ENCODE measurements around the gene DBP. TPM values are rescaled to one million over a fixed set of nuclear protein-coding genes. Genes with fewer than 3 reads are reported as not detected.

Gene DBP
- polyA plus RNA-seq, 2 of the 4 experiments (the other 2 are of a cell fraction), result 2.5 to 3.8 TPM

DNA sequence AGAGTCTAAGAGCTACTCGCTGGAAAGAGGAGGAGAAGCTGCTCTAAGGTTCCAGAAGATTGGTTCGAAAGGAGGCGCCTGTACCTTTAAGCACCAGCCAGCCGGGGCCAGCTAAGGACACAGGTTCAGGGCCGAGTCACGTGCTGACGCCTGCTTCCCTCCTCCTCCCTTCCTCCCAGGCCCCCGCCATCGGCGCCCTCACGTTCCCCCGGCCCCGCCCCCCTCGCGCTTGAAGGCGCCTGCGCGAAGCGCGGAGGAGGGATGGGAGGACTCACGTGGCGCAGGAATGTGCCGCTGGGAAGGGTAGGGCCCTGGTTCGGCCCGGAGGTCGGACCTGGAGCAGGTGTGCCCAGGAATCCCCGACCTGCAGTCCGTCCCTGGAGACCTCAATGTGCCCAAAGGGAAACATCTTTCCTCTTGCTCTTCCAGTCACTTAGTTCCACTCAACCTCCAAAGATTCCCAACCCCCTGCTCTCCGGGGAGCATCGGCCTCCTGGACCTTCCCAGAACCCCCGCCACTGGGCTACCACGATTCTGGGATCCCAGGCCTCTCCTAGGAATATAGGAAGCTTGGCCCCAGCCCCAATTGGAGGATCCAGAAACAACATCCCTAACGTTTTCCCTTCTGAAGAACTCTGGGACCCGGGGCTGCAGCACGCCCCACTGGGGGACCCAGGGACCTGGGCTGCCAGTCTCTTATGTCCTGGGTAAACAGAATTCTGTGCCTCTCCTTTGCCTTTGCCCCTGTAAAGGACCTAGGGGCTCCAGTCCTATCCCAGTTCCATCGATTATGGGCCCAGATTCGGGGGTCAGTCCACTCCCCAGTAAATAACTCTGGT is 2.5 kb downstream of the DBP start:
- CTCF ChIA-PET, result interaction anchor here (1.3 to 2.0 kb wide), 4 partner anchors 11 to 514 kb away, joined by 3 to 5 read pairs (median 4); partner anchors contain the start of gene FAM83E
- ATAC-seq (peak; percentile 21 to 52), DNase-seq (ENCODE audit: low read depth in 1 of 2, low spot score in 1 of 2) (peak; percentile 91 to 99), FAIRE-seq (peak; percentile 59)
- Histone ChIP-seq H3K4me1 (peaks cover 55% of the 10 kb centered on the region), H3K27ac (peak overlapping the region; percentile 86 to 92), H3K9me3 (no peaks in the 10 kb centered on the region), H3K4me3 (peak overlapping the region; percentile 71), H3K4me2 (peak overlapping the region; percentile 100)
- 4% methylated on average over 22 of the region's 37 CpGs for WGBS (ENCODE audit: missing lambda C conversion rate)
- POLR2A ChIA-PET, result interaction anchor here (0.5 to 1.5 kb wide), 5 partner anchors 11 to 78 kb away, joined by 3 to 18 read pairs (median 8); partner anchors contain the start of genes CA11, RPL18 and SPHK2
- TF ChIP-seq RAD21 (conservative IDR thresholded peaks at IDR 0.05 in 1 of 2, IDR thresholded peaks at IDR 0.05 in 1 of 2) (no peak), JUN (IDR thresholded peaks at IDR 0.05) (peak; percentile 73 to 86; a peak in 4 of 5 replicates), FOXS1 (CRISPR knock-in tag; IDR thresholded peaks at IDR 0.05) (no peak), POLR2A (IDR thresholded peaks at IDR 0.05; ENCODE audit: low read length) (peak; percentile 67), RCOR1 (IDR thresholded peaks at IDR 0.05; ENCODE audit: low read depth, low read length) (0 out of 2 replicates have a peak, but pooled peaks have one; percentile 43), TP53 (CRISPR knock-in tag; IDR thresholded peaks at IDR 0.05) (no peak), EP300 (IDR thresholded peaks at IDR 0.05) (peak in 1 of 2 experiments; percentile 49; a peak in 1 of 5 replicates), POLR2AphosphoS2 (conservative IDR thresholded peaks at IDR 0.05; ENCODE audit: low read length) (no peak), CHD2 (IDR thresholded peaks at IDR 0.05; ENCODE audit: low read length, partially characterized antibody) (peak; percentile 59), ELK1 (IDR thresholded peaks at IDR 0.05; ENCODE audit: low read depth, low read length) (no peak), HOXB13 (CRISPR knock-in tag; IDR thresholded peaks at IDR 0.05; ENCODE audit: low read depth) (no peak), RARB (CRISPR knock-in tag; IDR thresholded peaks at IDR 0.05) (no peak; the same call in 1 of the 2 replicates), MYC (IDR thresholded peaks at IDR 0.05; ENCODE audit: borderline replicate concordance, low read length) (peak; percentile 67), SREBF2 (IDR thresholded peaks at IDR 0.05) (no peak), PHF8 (IDR thresholded peaks at IDR 0.05; ENCODE audit: borderline replicate concordance, low read depth) (no peak), BHLHE40 (IDR thresholded peaks at IDR 0.05; ENCODE audit: low read depth, low read length) (peak; percentile 98), ZFP36 (IDR thresholded peaks at IDR 0.05; ENCODE audit: borderline replicate concordance, partially characterized antibody) (no peak), CEBPB (IDR thresholded peaks at IDR 0.05) (no peak), PBX3 (IDR thresholded peaks at IDR 0.05) (no peak), JUNB (IDR thresholded peaks at IDR 0.05) (no peak), SMC3 (IDR thresholded peaks at IDR 0.05) (no peak), KDM5A (IDR thresholded peaks at IDR 0.05) (no peak), FOSB (CRISPR knock-in tag; IDR thresholded peaks at IDR 0.05) (0 out of 2 replicates have a peak, but pooled peaks have one; percentile 38), HOXB5 (CRISPR knock-in tag; IDR thresholded peaks at IDR 0.05) (0 out of 2 replicates have a peak, but pooled peaks have one; percentile 42), USF2 (IDR thresholded peaks at IDR 0.05) (peak; percentile 93), ZNF302 (CRISPR knock-in tag; IDR thresholded peaks at IDR 0.05) (no peak), MAZ (IDR thresholded peaks at IDR 0.05; ENCODE audit: borderline replicate concordance, low read depth, low read length) (peak; percentile 96), FOSL2 (IDR thresholded peaks at IDR 0.05) (no peak), FOSL2 (CRISPR knock-in tag; IDR thresholded peaks at IDR 0.05) (no peak), EHF (CRISPR knock-in tag; IDR thresholded peaks at IDR 0.05) (0 out of 2 replicates have a peak, but pooled peaks have one; percentile 21), NR3C1 (IDR thresholded peaks at IDR 0.05) (no peak)
- TF ChIP-seq, protein P1, sequence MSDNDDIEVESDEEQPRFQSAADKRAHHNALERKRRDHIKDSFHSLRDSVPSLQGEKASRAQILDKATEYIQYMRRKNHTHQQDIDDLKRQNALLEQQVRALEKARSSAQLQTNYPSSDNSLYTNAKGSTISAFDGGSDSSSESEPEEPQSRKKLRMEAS (IDR thresholded peaks at IDR 0.05), result peak; percentile 97; the same call in 1 of the 2 replicates
- TF ChIP-seq, protein P2, sequence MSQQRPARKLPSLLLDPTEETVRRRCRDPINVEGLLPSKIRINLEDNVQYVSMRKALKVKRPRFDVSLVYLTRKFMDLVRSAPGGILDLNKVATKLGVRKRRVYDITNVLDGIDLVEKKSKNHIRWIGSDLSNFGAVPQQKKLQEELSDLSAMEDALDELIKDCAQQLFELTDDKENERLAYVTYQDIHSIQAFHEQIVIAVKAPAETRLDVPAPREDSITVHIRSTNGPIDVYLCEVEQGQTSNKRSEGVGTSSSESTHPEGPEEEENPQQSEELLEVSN (IDR thresholded peaks at IDR 0.05; ENCODE audit: borderline replicate concordance, low read depth), result peak; percentile 94
- TF ChIP-seq, protein P3, sequence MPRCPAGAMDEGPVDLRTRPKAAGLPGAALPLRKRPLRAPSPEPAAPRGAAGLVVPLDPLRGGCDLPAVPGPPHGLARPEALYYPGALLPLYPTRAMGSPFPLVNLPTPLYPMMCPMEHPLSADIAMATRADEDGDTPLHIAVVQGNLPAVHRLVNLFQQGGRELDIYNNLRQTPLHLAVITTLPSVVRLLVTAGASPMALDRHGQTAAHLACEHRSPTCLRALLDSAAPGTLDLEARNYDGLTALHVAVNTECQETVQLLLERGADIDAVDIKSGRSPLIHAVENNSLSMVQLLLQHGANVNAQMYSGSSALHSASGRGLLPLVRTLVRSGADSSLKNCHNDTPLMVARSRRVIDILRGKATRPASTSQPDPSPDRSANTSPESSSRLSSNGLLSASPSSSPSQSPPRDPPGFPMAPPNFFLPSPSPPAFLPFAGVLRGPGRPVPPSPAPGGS (IDR thresholded peaks at IDR 0.05), result no peak

Data from A549 (cell line).